Neural progenitor cell (in vitro differentiated cells): Measurements from ENCODE around the gene LRRTM4. TPM values are rescaled to one million over a fixed set of nuclear protein-coding genes. Genes with fewer than 3 reads are reported as not detected.

Experiments used
- DNase-seq: peaks from one replicate; pipeline ENCODE4 v3.0.0-alpha.2; 2016; ENCODE audit warnings: low spot score
- H2AFZ ChIP-seq: fragments of 200-600 bp; sonication (generic); replicated peaks from 2 replicates; pipeline ENCODE4 v1.6.1; 2016; ENCODE audit warnings: antibody characterized with exemption
- H3F3A ChIP-seq: fragments of 200-600 bp; sonication (generic); 2 replicates; pipeline ENCODE4 v1.6.1; 2016; ENCODE audit warnings: antibody characterized with exemption, low read depth
- H3K27ac ChIP-seq: fragments of 200-600 bp; sonication (generic); 2 replicates; pipeline ENCODE4 v1.5.1; 2016; ENCODE audit warnings: mild to moderate bottlenecking
- H3K27me3 ChIP-seq: fragments of 200-600 bp; sonication (generic); 2 replicates; pipeline ENCODE4 v1.6.1; 2016; ENCODE audit warnings: mild to moderate bottlenecking, moderate library complexity
- H3K36me3 ChIP-seq: fragments of 200-600 bp; sonication (generic); 2 replicates; pipeline ENCODE4 v1.5.1; 2016
- H3K4me1 ChIP-seq: fragments of 200-600 bp; sonication (generic); 2 replicates; pipeline ENCODE4 v1.6.1; 2016; ENCODE audit warnings: mixed run types
- H3K4me2 ChIP-seq: fragments of 200-600 bp; sonication (generic); 2 replicates; pipeline ENCODE4 v1.6.1; 2016
- H3K4me3 ChIP-seq: fragments of 200-600 bp; sonication (generic); 2 replicates; pipeline ENCODE4 v1.5.1; 2016
- H3K79me2 ChIP-seq: fragments of 200-600 bp; sonication (generic); 2 replicates; pipeline ENCODE4 v1.6.1; 2016; ENCODE audit warnings: low read depth
- H3K9ac ChIP-seq: fragments of 200-600 bp; sonication (generic); 2 replicates; pipeline ENCODE4 v1.6.1; 2016
- H3K9me3 ChIP-seq: fragments of 200-600 bp; sonication (generic); 2 replicates; pipeline ENCODE4 v1.5.1; 2016; ENCODE audit warnings: low read depth
- H4K20me1 ChIP-seq: fragments of 200-600 bp; sonication (generic); 2 replicates; pipeline ENCODE4 v1.6.1; 2016; ENCODE audit warnings: low read depth
- H3K27ac Mint-ChIP-seq: 3 replicates; pipeline ENCODE4 v1.8.0; 2021; ENCODE audit warnings: mixed read lengths
- H3K27me3 Mint-ChIP-seq: 2 replicates; pipeline ENCODE4 v1.8.0; 2022; ENCODE audit warnings: low read depth, mild to moderate bottlenecking, inconsistent platforms, moderate library complexity, mixed read lengths; ENCODE audit not compliant: insufficient read depth
- H3K36me3 Mint-ChIP-seq: 3 replicates; pipeline ENCODE4 v1.8.0; 2021; ENCODE audit warnings: mixed read lengths
- H3K4me1 Mint-ChIP-seq: 3 replicates; pipeline ENCODE4 v1.8.0; 2021; ENCODE audit warnings: mixed read lengths
- H3K4me3 Mint-ChIP-seq: 3 replicates; pipeline ENCODE4 v1.8.0; 2021; ENCODE audit warnings: mild to moderate bottlenecking, moderate library complexity, mixed read lengths
- H3K9me3 Mint-ChIP-seq: 3 replicates; pipeline ENCODE4 v1.8.0; 2020; ENCODE audit warnings: mixed read lengths
- CTCF ChIP-seq: fragments of 200-600 bp; sonication (generic); IDR thresholded peaks from 2 replicates; pipeline ENCODE4 v1.5.1; 2017; ENCODE audit warnings: antibody characterized with exemption, mild to moderate bottlenecking
- EZH2 ChIP-seq: fragments of 200-600 bp; sonication (generic); IDR thresholded peaks from 2 replicates; pipeline ENCODE4 v1.6.1; 2017; ENCODE audit warnings: antibody characterized with exemption, mild to moderate bottlenecking, moderate library complexity
- EZH2phosphoT487 ChIP-seq: fragments of 200-600 bp; sonication (generic); IDR thresholded peaks from 2 replicates; pipeline ENCODE4 v1.6.1; 2017; ENCODE audit warnings: antibody characterized with exemption
- total RNA-seq: library from RNA; depleted of rRNA; stranded (reverse); fragments of >200 nt; gene quantifications from 2 replicates; pipeline ENCODE4 v1.2.3, GENCODE V29; 2015; ENCODE audit warnings: low replicate concordance

The LRRTM4 gene
- total RNA-seq, 1 donor from 2014 or later = 20.4 TPM

- TF ChIP-seq EZH2phosphoT487 = no peak
- no peak for TF ChIP-seq EZH2
- no peak for TF ChIP-seq CTCF
- Mint-ChIP-seq H3K4me1 (peaks cover 6% of the 10 kb centered on the region), H3K9me3 (no peaks in the 10 kb centered on the region), H3K27me3 (no peaks in the 10 kb centered on the region), H3K27ac (no peak overlapping the region), H3K4me3 (no peak overlapping the region), H3K36me3 (peaks cover 3% of the 10 kb centered on the region)
- no peaks in the 10 kb centered on the region for H3K9me3 ChIP-seq
- H2AFZ ChIP-seq = no peak overlapping the region
- H3K36me3 ChIP-seq = no peaks in the 10 kb centered on the region
- no peaks in the 10 kb centered on the region for H3K79me2 ChIP-seq
- H3K4me1 ChIP-seq = peaks cover 3% of the 10 kb centered on the region
- H3K4me2 ChIP-seq = no peak overlapping the region
- no peak for DNase-seq
- H3K27ac ChIP-seq = no peak overlapping the region
- no peaks in the 10 kb centered on the region for H3K27me3 ChIP-seq
- H3K9ac ChIP-seq = no peak overlapping the region
- H3F3A ChIP-seq = peaks cover 9% of the 10 kb centered on the region
- no peak overlapping the region for H3K4me3 ChIP-seq
- H4K20me1 ChIP-seq = no peaks in the 10 kb centered on the region
Measured at GRCh38 chr2:77507657-77508056, 14.5 kb downstream of the LRRTM4 start.

GRCh38 chr2:77488141-77488540, 34.0 kb downstream of the LRRTM4 start:
- Histone ChIP-seq H3K27ac (no peak overlapping the region), H3K4me3 (no peak overlapping the region), H3K27me3 (no peaks in the 10 kb centered on the region), H3K9me3 (no peaks in the 10 kb centered on the region), H3F3A (no peaks in the 10 kb centered on the region), H4K20me1 (no peaks in the 10 kb centered on the region), H3K9ac (no peak overlapping the region), H3K4me2 (no peak overlapping the region), H3K36me3 (no peaks in the 10 kb centered on the region), H3K79me2 (no peaks in the 10 kb centered on the region), H3K4me1 (no peaks in the 10 kb centered on the region), H2AFZ (no peak overlapping the region)
- DNase-seq = no peak
- no peak overlapping the region for H3K27ac Mint-ChIP-seq
- H3K27me3 Mint-ChIP-seq = no peaks in the 10 kb centered on the region
- H3K4me1 Mint-ChIP-seq = no peaks in the 10 kb centered on the region
- no peak for TF ChIP-seq CTCF
- no peak for TF ChIP-seq EZH2
- no peak for TF ChIP-seq EZH2phosphoT487
- H3K9me3 Mint-ChIP-seq = no peaks in the 10 kb centered on the region
- no peak overlapping the region for H3K4me3 Mint-ChIP-seq
- no peaks in the 10 kb centered on the region for H3K36me3 Mint-ChIP-seq

- Histone ChIP-seq H3K4me3 (no peak overlapping the region), H3K27me3 (no peaks in the 10 kb centered on the region), H3K9me3 (no peaks in the 10 kb centered on the region), H3F3A (no peaks in the 10 kb centered on the region), H3K9ac (no peak overlapping the region), H3K36me3 (no peaks in the 10 kb centered on the region), H4K20me1 (no peaks in the 10 kb centered on the region), H3K4me1 (no peaks in the 10 kb centered on the region), H2AFZ (no peak overlapping the region), H3K27ac (no peak overlapping the region), H3K4me2 (no peak overlapping the region), H3K79me2 (no peaks in the 10 kb centered on the region)
- TF ChIP-seq EZH2 (no peak), EZH2phosphoT487 (no peak), CTCF (no peak)
- Mint-ChIP-seq H3K27ac (no peak overlapping the region), H3K9me3 (no peaks in the 10 kb centered on the region), H3K4me1 (no peaks in the 10 kb centered on the region), H3K27me3 (no peaks in the 10 kb centered on the region), H3K36me3 (no peaks in the 10 kb centered on the region), H3K4me3 (no peak overlapping the region)
- DNase-seq = no peak
Measured at GRCh38 chr2:77487074-77487803, 34.9 kb downstream of the LRRTM4 start.
